GM12891 (cell line): ENCODE data around the gene SPNS3.

Experiments used
- SPI1 ChIP-seq: IDR thresholded peaks from 2 replicates; pipeline ENCODE4 v1.6.1; 2011; ENCODE audit warnings: low read depth, low read length, control low read depth
- TAF1 ChIP-seq: IDR thresholded peaks from 2 replicates; pipeline ENCODE4 v1.6.1; 2011; ENCODE audit warnings: low read depth, low read length, control low read depth

GRCh38 chr17:4395111-4395478 lies 38.6 kb upstream of the SPNS3 start:
- TF ChIP-seq TAF1 (no peak), SPI1 (no peak)
